Caco-2 (cell line): ENCODE results near the gene KCNA4. TPM values are rescaled to one million over a fixed set of nuclear protein-coding genes. Genes with fewer than 3 reads are reported as not detected.

Experiments
- BruUV-seq: library from RNA; stranded (reverse); fragments of 400-500 nt; replicated peaks from 2 replicates; lab custom pipeline; 2021; lab: Mats Ljungman, UMichigan
- CTCF ChIA-PET: fragments of 300-600 bp; sonication (Branson Sonifier 250); formaldehyde crosslinking; loops from one replicate; lab custom pipeline; 2022; ENCODE audit warnings: antibody characterized with exemption; lab: Charles Lee
- POLR2A ChIA-PET: fragments of 300-600 bp; sonication (Branson Sonifier 250); formaldehyde crosslinking; loops from one replicate; lab custom pipeline; 2022; ENCODE audit warnings: antibody characterized with exemption; lab: Charles Lee
- DNase-seq, 2 experiments: peaks; one replicate each; pipeline versions ENCODE4 v3.0.0 to v3.0.0-alpha.2; 2020 to 2022
- H3K27me3 ChIP-seq: replicated peaks from 2 replicates; pipeline ENCODE4 v1.6.0; 2011; ENCODE audit warnings: low read length; ENCODE audit not compliant: control insufficient read depth, insufficient read depth
- H3K36me3 ChIP-seq: 2 replicates; pipeline ENCODE4 v1.5.1; 2011; ENCODE audit warnings: low read length; ENCODE audit not compliant: control insufficient read depth, insufficient read depth
- H3K4me1 ChIP-seq: fragments of 250-450 bp; sonication (Bioruptor Pico); 2 replicates; pipeline ENCODE4 v1.5.1; 2020; ENCODE audit warnings: mild to moderate bottlenecking
- H3K4me3 ChIP-seq: 2 replicates; pipeline ENCODE4 v1.5.1; 2011; ENCODE audit warnings: low read depth, mild to moderate bottlenecking, control low read depth, low read length
- H3K9me3 ChIP-seq: fragments of 250-450 bp; sonication (Bioruptor Pico); 2 replicates; pipeline ENCODE4 v1.5.1; 2020; ENCODE audit warnings: mild to moderate bottlenecking, moderate library complexity
- H3K27ac Mint-ChIP-seq: one replicate; pipeline ENCODE4 v1.8.0; 2022; ENCODE audit warnings: mixed read lengths; ENCODE audit not compliant: unreplicated experiment
- H3K27me3 Mint-ChIP-seq: one replicate; pipeline ENCODE4 v1.8.0; 2022; ENCODE audit warnings: mixed read lengths; ENCODE audit not compliant: insufficient read depth, unreplicated experiment
- H3K36me3 Mint-ChIP-seq: one replicate; pipeline ENCODE4 v1.8.0; 2022; ENCODE audit warnings: mild to moderate bottlenecking, mixed read lengths; ENCODE audit not compliant: insufficient read depth, unreplicated experiment
- H3K4me1 Mint-ChIP-seq: one replicate; pipeline ENCODE4 v1.8.0; 2022; ENCODE audit warnings: low read depth, mixed read lengths; ENCODE audit not compliant: unreplicated experiment
- H3K4me3 Mint-ChIP-seq: one replicate; pipeline ENCODE4 v1.8.0; 2022; ENCODE audit warnings: mild to moderate bottlenecking, moderate library complexity, mixed read lengths; ENCODE audit not compliant: unreplicated experiment
- H3K9me3 Mint-ChIP-seq: one replicate; pipeline ENCODE4 v1.8.0; 2022; ENCODE audit warnings: mixed read lengths; ENCODE audit not compliant: unreplicated experiment
- CTCF ChIP-seq, 2 experiments: fragments of 200-600 bp in 1 of 2; IDR thresholded peaks; 1 replicate in 1 of 2; 2 replicates in 1 of 2; pipeline versions ENCODE4 v1.5.1 to v1.8.0; 2011 to 2022; ENCODE audit warnings: antibody characterized with exemption in 1 of 2, control low read depth in 1 of 2, inconsistent platforms in 1 of 2, low read depth in 1 of 2, low read length in 1 of 2, mild to moderate bottlenecking in 1 of 2, moderate library complexity in 1 of 2; ENCODE audit not compliant: insufficient read depth in 1 of 2, severe bottlenecking in 1 of 2, unreplicated experiment in 1 of 2
- intact Hi-C: fragments of 100-400 bp; cut with micrococcal nuclease; formaldehyde crosslinking; loops from one replicate; pipeline ENCODE4 v1.10.0; 2022; ENCODE audit not compliant: unreplicated experiment
- total RNA-seq: library from RNA; stranded (reverse); gene quantifications from 2 replicates; pipeline ENCODE4 v1.2.3, GENCODE V29; 2022

Gene KCNA4
- total RNA-seq, 1 experiment from 2014 or later: not detected

GRCh38 chr11:30025396-30026139 lies 8.7 kb upstream of the KCNA4 start:
- Mint-ChIP-seq H3K4me1 (no peaks in the 10 kb centered on the region), H3K9me3 (no peaks in the 10 kb centered on the region), H3K4me3 (no peak overlapping the region), H3K27ac (no peak overlapping the region), H3K36me3 (no peaks in the 10 kb centered on the region), H3K27me3 (peaks cover 3% of the 10 kb centered on the region)
- no peak for TF ChIP-seq CTCF (IDR thresholded peaks at IDR 0.05; ENCODE audit: insufficient read depth in 1 of 2, low read depth in 1 of 2, low read length in 1 of 2, severe bottlenecking in 1 of 2, unreplicated experiment in 1 of 2)
- no peaks in the 10 kb centered on the region for H3K4me1 ChIP-seq
- CTCF ChIA-PET: no interaction called here
- no peak for DNase-seq
- H3K36me3 ChIP-seq: no peaks in the 10 kb centered on the region
- POLR2A ChIA-PET: no interaction called here
- no peaks in the 10 kb centered on the region; the same call in 1 of the 2 replicates for H3K9me3 ChIP-seq
- intact Hi-C loops: no loop called here
- BruUV-seq: no TSS peak
- H3K27me3 ChIP-seq: no peaks in the 10 kb centered on the region
- no peak overlapping the region for H3K4me3 ChIP-seq

- Mint-ChIP-seq H3K27me3 (no peaks in the 10 kb centered on the region), H3K27ac (no peak overlapping the region), H3K9me3 (no peaks in the 10 kb centered on the region), H3K4me1 (no peaks in the 10 kb centered on the region), H3K36me3 (no peaks in the 10 kb centered on the region), H3K4me3 (no peak overlapping the region)
- intact Hi-C loops: no loop called here
- BruUV-seq: no TSS peak
- Histone ChIP-seq H3K4me1 (no peaks in the 10 kb centered on the region), H3K36me3 (no peaks in the 10 kb centered on the region), H3K9me3 (no peaks in the 10 kb centered on the region; the same call in 1 of the 2 replicates), H3K4me3 (no peak overlapping the region), H3K27me3 (no peaks in the 10 kb centered on the region)
- ChIA-PET POLR2A (no interaction called here), CTCF (no interaction called here)
- no peak for TF ChIP-seq CTCF (IDR thresholded peaks at IDR 0.05; ENCODE audit: insufficient read depth in 1 of 2, low read depth in 1 of 2, low read length in 1 of 2, severe bottlenecking in 1 of 2, unreplicated experiment in 1 of 2)
- no peak for DNase-seq
These were observed 6.2 kb upstream of the KCNA4 start for GRCh38 chr11:30023074-30023473.

GRCh38 chr11:30019481-30019880 lies 2.7 kb upstream of the KCNA4 start:
- no peak for TF ChIP-seq CTCF (IDR thresholded peaks at IDR 0.05; ENCODE audit: insufficient read depth in 1 of 2, low read depth in 1 of 2, low read length in 1 of 2, severe bottlenecking in 1 of 2, unreplicated experiment in 1 of 2)
- H3K9me3 ChIP-seq: no peaks in the 10 kb centered on the region
- no peaks in the 10 kb centered on the region for H3K27me3 ChIP-seq
- no TSS peak for BruUV-seq
- no peaks in the 10 kb centered on the region for H3K9me3 Mint-ChIP-seq
- CTCF ChIA-PET: no interaction called here
- no peaks in the 10 kb centered on the region for H3K4me1 Mint-ChIP-seq
- H3K4me3 ChIP-seq: no peak overlapping the region
- H3K27me3 Mint-ChIP-seq: peaks cover 2% of the 10 kb centered on the region
- no peak overlapping the region for H3K4me3 Mint-ChIP-seq
- no peaks in the 10 kb centered on the region for H3K4me1 ChIP-seq
- DNase-seq: no peak
- POLR2A ChIA-PET: no interaction called here
- intact Hi-C loops: no loop called here
- no peaks in the 10 kb centered on the region for H3K36me3 Mint-ChIP-seq
- no peak overlapping the region for H3K27ac Mint-ChIP-seq
- H3K36me3 ChIP-seq: no peaks in the 10 kb centered on the region
